ENCODE results near the gene OTUB2.

DNA sequence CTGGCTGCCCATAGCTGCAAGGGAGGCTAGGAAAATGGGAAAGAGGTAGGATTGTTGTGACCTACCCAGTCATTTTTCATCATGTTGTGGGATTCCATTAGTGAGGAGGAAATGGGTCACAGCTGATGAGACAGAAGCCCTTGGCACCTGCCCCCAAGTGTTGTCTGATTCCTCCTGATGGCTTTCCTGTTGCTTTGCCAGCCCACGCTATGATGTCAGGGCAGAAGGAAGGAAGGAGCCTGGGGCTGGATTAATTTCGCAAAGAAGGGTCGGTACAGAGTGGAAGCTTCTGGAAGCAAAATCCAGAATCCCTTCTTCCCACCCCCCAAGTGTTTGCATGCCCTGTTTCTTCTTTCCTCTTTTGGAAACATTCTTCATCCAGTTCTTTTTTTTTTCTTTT lies 8.7 kb downstream of the OTUB2 start:
- TF ChIP-seq, protein P1, sequence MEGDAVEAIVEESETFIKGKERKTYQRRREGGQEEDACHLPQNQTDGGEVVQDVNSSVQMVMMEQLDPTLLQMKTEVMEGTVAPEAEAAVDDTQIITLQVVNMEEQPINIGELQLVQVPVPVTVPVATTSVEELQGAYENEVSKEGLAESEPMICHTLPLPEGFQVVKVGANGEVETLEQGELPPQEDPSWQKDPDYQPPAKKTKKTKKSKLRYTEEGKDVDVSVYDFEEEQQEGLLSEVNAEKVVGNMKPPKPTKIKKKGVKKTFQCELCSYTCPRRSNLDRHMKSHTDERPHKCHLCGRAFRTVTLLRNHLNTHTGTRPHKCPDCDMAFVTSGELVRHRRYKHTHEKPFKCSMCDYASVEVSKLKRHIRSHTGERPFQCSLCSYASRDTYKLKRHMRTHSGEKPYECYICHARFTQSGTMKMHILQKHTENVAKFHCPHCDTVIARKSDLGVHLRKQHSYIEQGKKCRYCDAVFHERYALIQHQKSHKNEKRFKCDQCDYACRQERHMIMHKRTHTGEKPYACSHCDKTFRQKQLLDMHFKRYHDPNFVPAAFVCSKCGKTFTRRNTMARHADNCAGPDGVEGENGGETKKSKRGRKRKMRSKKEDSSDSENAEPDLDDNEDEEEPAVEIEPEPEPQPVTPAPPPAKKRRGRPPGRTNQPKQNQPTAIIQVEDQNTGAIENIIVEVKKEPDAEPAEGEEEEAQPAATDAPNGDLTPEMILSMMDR (IDR thresholded peaks at IDR 0.05): no peak
- no peak for TF ChIP-seq POLR2A (IDR thresholded peaks at IDR 0.05)
